Nephron progenitor cell (in vitro differentiated cells): ENCODE data around the gene TTLL11.

Experiments used
- DNase-seq: peaks from one replicate; pipeline ENCODE4 v3.0.0; 2021
- H3K27ac Mint-ChIP-seq: 2 replicates; pipeline ENCODE4 v1.8.0; 2021; ENCODE audit warnings: mild to moderate bottlenecking, moderate library complexity, mixed read lengths
- H3K27me3 Mint-ChIP-seq: 2 replicates; pipeline ENCODE4 v1.8.0; 2021; ENCODE audit warnings: mild to moderate bottlenecking, low read depth, mixed read lengths; ENCODE audit not compliant: poor library complexity
- H3K36me3 Mint-ChIP-seq: 2 replicates; pipeline ENCODE4 v1.8.0; 2021; ENCODE audit warnings: low read depth, mixed read lengths
- H3K4me1 Mint-ChIP-seq: 2 replicates; pipeline ENCODE4 v1.8.0; 2021; ENCODE audit warnings: mixed read lengths
- H3K4me3 Mint-ChIP-seq: 2 replicates; pipeline ENCODE4 v1.8.0; 2021; ENCODE audit warnings: mild to moderate bottlenecking, moderate library complexity, mixed read lengths
- H3K9me3 Mint-ChIP-seq: 2 replicates; pipeline ENCODE4 v1.8.0; 2021; ENCODE audit warnings: mild to moderate bottlenecking, moderate library complexity, mixed read lengths
- CTCF ChIP-seq: fragments of 200-600 bp; sonication (generic); IDR thresholded peaks from 2 replicates; pipeline ENCODE4 v1.5.0; 2021; ENCODE audit warnings: antibody characterized with exemption

TTLL11 gene

GRCh38 chr9:122130837-122131236 lies 37.7 kb upstream of the TTLL11 start:
- peaks cover 76% of the 10 kb centered on the region for H3K27me3 Mint-ChIP-seq
- H3K9me3 Mint-ChIP-seq = no peaks in the 10 kb centered on the region
- no peak overlapping the region for H3K27ac Mint-ChIP-seq
- no peak for DNase-seq
- peaks cover 24% of the 10 kb centered on the region for H3K4me1 Mint-ChIP-seq
- no peaks in the 10 kb centered on the region for H3K36me3 Mint-ChIP-seq
- no peak overlapping the region for H3K4me3 Mint-ChIP-seq
- TF ChIP-seq CTCF = no peak

- peaks cover 85% of the 10 kb centered on the region for H3K27me3 Mint-ChIP-seq
- H3K27ac Mint-ChIP-seq = no peak overlapping the region
- no peaks in the 10 kb centered on the region for H3K36me3 Mint-ChIP-seq
- no peak overlapping the region for H3K4me3 Mint-ChIP-seq
- no peak for DNase-seq
- TF ChIP-seq CTCF = no peak
- H3K9me3 Mint-ChIP-seq = no peaks in the 10 kb centered on the region
- H3K4me1 Mint-ChIP-seq = peaks cover 29% of the 10 kb centered on the region
These were observed 36.9 kb upstream of the TTLL11 start for GRCh38 chr9:122129969-122130368.

GRCh38 chr9:122128969-122129343 lies 35.8 kb upstream of the TTLL11 start:
- no peak for DNase-seq
- Mint-ChIP-seq H3K27me3 (peaks cover 86% of the 10 kb centered on the region), H3K36me3 (no peaks in the 10 kb centered on the region), H3K4me3 (no peak overlapping the region), H3K9me3 (no peaks in the 10 kb centered on the region), H3K27ac (no peak overlapping the region), H3K4me1 (peaks cover 29% of the 10 kb centered on the region)
- TF ChIP-seq CTCF = no peak

- DNase-seq = no peak
- Mint-ChIP-seq H3K36me3 (no peaks in the 10 kb centered on the region), H3K27ac (no peak overlapping the region), H3K27me3 (peaks cover 87% of the 10 kb centered on the region), H3K9me3 (no peaks in the 10 kb centered on the region), H3K4me1 (peaks cover 29% of the 10 kb centered on the region), H3K4me3 (no peak overlapping the region)
- TF ChIP-seq CTCF = no peak
These were observed 35.2 kb upstream of the TTLL11 start for GRCh38 chr9:122128007-122128968.

- no peak overlapping the region for H3K4me3 Mint-ChIP-seq
- H3K9me3 Mint-ChIP-seq = no peaks in the 10 kb centered on the region
- H3K4me1 Mint-ChIP-seq = peaks cover 29% of the 10 kb centered on the region
- peaks cover 89% of the 10 kb centered on the region for H3K27me3 Mint-ChIP-seq
- H3K27ac Mint-ChIP-seq = no peak overlapping the region
- DNase-seq = no peak
- TF ChIP-seq CTCF = no peak
- H3K36me3 Mint-ChIP-seq = no peaks in the 10 kb centered on the region
These were observed 34.3 kb upstream of the TTLL11 start for GRCh38 chr9:122127396-122127798.
